Measurements from ENCODE around the gene PRICKLE1.
A peak's percentile ranks its signal among the peaks of the same experiment; 100 is the strongest.

Gene PRICKLE1

GRCh38 chr12:42587601-42588523 lies 1.7 kb downstream of the PRICKLE1 start:
- DNase-seq, result no peak

- DNase-seq, result no peak
Measured at GRCh38 chr12:42586268-42586667, 3.3 kb downstream of the PRICKLE1 start.

- DNase-seq, result no peak
Measured at GRCh38 chr12:42585841-42586216, 3.7 kb downstream of the PRICKLE1 start.

- DNase-seq, result no peak
Measured at GRCh38 chr12:42585154-42585840, 4.2 kb downstream of the PRICKLE1 start.

GRCh38 chr12:42584651-42585111 lies 4.9 kb downstream of the PRICKLE1 start:
- no peak for DNase-seq

- no peak for DNase-seq
Measured at GRCh38 chr12:42583016-42583415, 6.5 kb downstream of the PRICKLE1 start.

- no peak for DNase-seq
Measured at GRCh38 chr12:42582498-42582897, 7.0 kb downstream of the PRICKLE1 start.

- no peak for DNase-seq
Measured at GRCh38 chr12:42582050-42582449, 7.5 kb downstream of the PRICKLE1 start.

- no peak for DNase-seq
Measured at GRCh38 chr12:42576374-42576773, 13.2 kb downstream of the PRICKLE1 start.

GRCh38 chr12:42575717-42576116 lies 13.8 kb downstream of the PRICKLE1 start:
- no peak for DNase-seq

- DNase-seq, result peak; percentile 25
Measured at GRCh38 chr12:42574851-42575266, 14.7 kb downstream of the PRICKLE1 start.

GRCh38 chr12:42571327-42572009 lies 18.1 kb downstream of the PRICKLE1 start:
- DNase-seq, result no peak

GRCh38 chr12:42570076-42570475 lies 19.5 kb downstream of the PRICKLE1 start:
- DNase-seq, result no peak

GRCh38 chr12:42568952-42569915 lies 20.3 kb downstream of the PRICKLE1 start:
- peak; percentile 3 for DNase-seq

GRCh38 chr12:42565633-42566032 lies 23.9 kb downstream of the PRICKLE1 start:
- DNase-seq, result no peak

- DNase-seq, result no peak
Measured at GRCh38 chr12:42564996-42565395, 24.6 kb downstream of the PRICKLE1 start.

GRCh38 chr12:42564556-42564955 lies 25.0 kb downstream of the PRICKLE1 start:
- no peak for DNase-seq

GRCh38 chr12:42560977-42561376 lies 28.6 kb downstream of the PRICKLE1 start:
- DNase-seq, result no peak

GRCh38 chr12:42557586-42558172 lies 31.9 kb downstream of the PRICKLE1 start:
- no peak for DNase-seq

GRCh38 chr12:42556917-42557316 lies 32.6 kb downstream of the PRICKLE1 start:
- DNase-seq, result no peak

- no peak for DNase-seq
Measured at GRCh38 chr12:42552822-42553221, 36.7 kb downstream of the PRICKLE1 start.

GRCh38 chr12:42550800-42551199 lies 38.7 kb downstream of the PRICKLE1 start:
- no peak for DNase-seq

All from NCI-H2107 (cell line).